Spleen (tissue), 11 donors: ENCODE data around the gene AKAP12. TPM values are rescaled to one million over a fixed set of nuclear protein-coding genes. Genes with fewer than 3 reads are reported as not detected.
"Not testable (repeated sequence)": the region's sequence is repeated elsewhere in the genome, so short reads cannot be mapped to it uniquely, and the experiment has no call there.

ENCODE experiments used
- DNase-seq: peaks from one replicate; pipeline ENCODE4 v3.0.0-alpha.2; 2020
- H3K27ac ChIP-seq, 8 donors: fragments of 200-600 bp; sonication (generic) in 7 of 8; 1 replicate in 4 of 8; 2 replicates in 4 of 8; pipeline versions ENCODE4 v1.5.0 to v1.8.0; 2016 to 2021; ENCODE audit warnings: inconsistent platforms in 4 of 8, mild to moderate bottlenecking in 4 of 8, moderate library complexity in 1 of 8
- H3K27me3 ChIP-seq, 7 donors: fragments of 200-600 bp; sonication (generic) in 6 of 7; replicated peaks in 1 of 7; 1 replicate in 4 of 7; 2 replicates in 3 of 7; pipeline versions ENCODE4 v1.5.0 to v1.8.0; 2016 to 2021; ENCODE audit warnings: inconsistent platforms in 3 of 7, mild to moderate bottlenecking in 1 of 7
- H3K36me3 ChIP-seq, 6 donors: fragments of 200-600 bp; sonication (generic) in 5 of 6; 1 replicate in 4 of 6; 2 replicates in 2 of 6; pipeline versions ENCODE4 v1.5.0 to v1.8.0; 2016 to 2021; ENCODE audit warnings: inconsistent platforms in 2 of 6
- H3K4me1 ChIP-seq, 6 donors: fragments of 200-600 bp; sonication (generic) in 5 of 6; 1 replicate in 3 of 6; 2 replicates in 3 of 6; pipeline versions ENCODE4 v1.5.0 to v1.8.0; 2016 to 2021; ENCODE audit warnings: inconsistent platforms in 3 of 6
- H3K4me3 ChIP-seq, 8 donors: fragments of 200-600 bp; sonication (generic) in 7 of 8; 1 replicate in 4 of 8; 2 replicates in 4 of 8; pipeline versions ENCODE4 v1.5.0 to v1.8.0; 2016 to 2021; ENCODE audit warnings: inconsistent platforms in 4 of 8, mild to moderate bottlenecking in 4 of 8, moderate library complexity in 2 of 8
- H3K9me3 ChIP-seq, 8 donors: fragments of 200-600 bp; sonication (generic) in 7 of 8; 1 replicate in 4 of 8; 2 replicates in 4 of 8; pipeline versions ENCODE4 v1.5.0 to v1.8.0; 2016 to 2021; ENCODE audit warnings: inconsistent platforms in 4 of 8
- POLR2A ChIP-seq, 3 donors: fragments of 450-650 bp; IDR thresholded peaks; one replicate each; pipeline ENCODE4 v1.5.1; 2017; ENCODE audit warnings: antibody characterized with exemption in 3 of 3, mild to moderate bottlenecking in 1 of 3
- POLR2AphosphoS5 ChIP-seq, 3 donors: sonication (generic); formaldehyde crosslinking; IDR thresholded peaks; one replicate each; pipeline ENCODE4 v1.5.1; 2017; ENCODE audit warnings: antibody characterized with exemption in 3 of 3
- WGBS, 5 donors: extraction: QIAGEN DNeasy Blood & Tissue Kit in 3 of 5; methylation state at CpG; one replicate each; pipeline versions ENCODE4 v1.1.5 to v1.1.7; 2013 to 2018; 5-methylcytosine and 5-hydroxymethylcytosine counted together
- intact Hi-C: fragments of 100-400 bp; cut with DNase I; formaldehyde crosslinking; loops from one replicate; pipeline ENCODE4 v1.15.0; 2023; ENCODE audit warnings: low total_unique reads
- polyA plus RNA-seq, 3 donors: library from polyadenylated mRNA; stranded (reverse); fragments of 200-250 nt; gene quantifications; one replicate each; pipeline ENCODE4 v1.2.1, GENCODE V29; 2013
- total RNA-seq, 7 donors: library from RNA; depleted of rRNA in 3 of 7; stranded (reverse); fragments of >200 nt in 3 of 7; fragmentation: NEBNext Ultra II Directional in 4 of 7; extraction: Animal tissue kit (Norgen Biotek cat#: 25700) in 4 of 7; gene quantifications; one replicate each; pipeline versions ENCODE4 v1.1.0 to v1.2.1, GENCODE V29; 2016 to 2021
- TF ChIP-seq, protein P1 (sequence below), 11 experiments: fragments of 200-600 bp in 7 of 11; fragments of 450-650 bp in 4 of 11; sonication (generic) in 4 of 11; IDR thresholded peaks in 8 of 11; conservative IDR thresholded peaks in 3 of 11; 1 replicate in 7 of 11; 2 replicates in 4 of 11; pipeline versions ENCODE4 v1.4.0 to v1.8.0; 2016 to 2021; ENCODE audit warnings: antibody characterized with exemption in 11 of 11, inconsistent platforms in 4 of 11, mild to moderate bottlenecking in 1 of 11
- donor health status: healthy with polysubstance abuse.
- donor health status: DM: no; HTN: no; CAD: no; lungs with moderate emphysema.
- donor health status: DM: no; HTN: no; CAD: no.
- donor health status: Bipolar disorder and iron deficiency.
- donor health status: healthy.
- donor health status: DM: no; HTN: no; CAD: no.
- donor health status: DM: yes; HTN: yes; CAD: no.

The AKAP12 gene
- total and polyA plus RNA-seq, 10 donors: 3.2 to 64.7 (median 44.1) TPM

DNA sequence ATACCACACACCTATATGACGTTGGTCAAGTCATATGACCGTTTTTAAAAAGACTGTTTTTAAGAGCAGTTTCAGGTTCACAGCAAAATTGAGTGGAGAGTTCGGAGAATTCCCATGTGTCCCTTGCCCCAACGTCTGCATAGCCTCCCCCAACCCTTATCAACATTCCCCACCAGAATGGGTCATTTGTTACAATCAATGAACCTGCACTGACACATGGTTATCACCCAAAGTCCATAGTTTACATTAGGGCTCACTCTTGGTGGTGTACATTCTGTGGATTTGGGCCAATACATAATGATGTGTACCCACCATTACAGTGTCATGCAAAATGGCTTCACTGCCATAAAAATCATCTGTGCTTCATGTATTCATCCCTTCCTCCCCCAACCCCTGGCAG is 99.6 kb downstream of the AKAP12 start:
- no peak overlapping the region for H3K4me3 ChIP-seq
- H3K27ac ChIP-seq: no peak overlapping the region
- peaks cover 0 to 6% (median 0%) of the 10 kb centered on the region in 6 donors for H3K4me1 ChIP-seq
- WGBS, 5 donors: 66 to 85% (median 78%) methylated on average over 4 of the region's 4 CpGs
- TF ChIP-seq POLR2A (IDR thresholded peaks at IDR 0.05) (no peak), POLR2AphosphoS5 (IDR thresholded peaks at IDR 0.05) (no peak)
- TF ChIP-seq, protein P1, sequence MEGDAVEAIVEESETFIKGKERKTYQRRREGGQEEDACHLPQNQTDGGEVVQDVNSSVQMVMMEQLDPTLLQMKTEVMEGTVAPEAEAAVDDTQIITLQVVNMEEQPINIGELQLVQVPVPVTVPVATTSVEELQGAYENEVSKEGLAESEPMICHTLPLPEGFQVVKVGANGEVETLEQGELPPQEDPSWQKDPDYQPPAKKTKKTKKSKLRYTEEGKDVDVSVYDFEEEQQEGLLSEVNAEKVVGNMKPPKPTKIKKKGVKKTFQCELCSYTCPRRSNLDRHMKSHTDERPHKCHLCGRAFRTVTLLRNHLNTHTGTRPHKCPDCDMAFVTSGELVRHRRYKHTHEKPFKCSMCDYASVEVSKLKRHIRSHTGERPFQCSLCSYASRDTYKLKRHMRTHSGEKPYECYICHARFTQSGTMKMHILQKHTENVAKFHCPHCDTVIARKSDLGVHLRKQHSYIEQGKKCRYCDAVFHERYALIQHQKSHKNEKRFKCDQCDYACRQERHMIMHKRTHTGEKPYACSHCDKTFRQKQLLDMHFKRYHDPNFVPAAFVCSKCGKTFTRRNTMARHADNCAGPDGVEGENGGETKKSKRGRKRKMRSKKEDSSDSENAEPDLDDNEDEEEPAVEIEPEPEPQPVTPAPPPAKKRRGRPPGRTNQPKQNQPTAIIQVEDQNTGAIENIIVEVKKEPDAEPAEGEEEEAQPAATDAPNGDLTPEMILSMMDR (IDR thresholded peaks at IDR 0.05 in 8 of 11, conservative IDR thresholded peaks at IDR 0.05 in 3 of 11): no peak
- DNase-seq: no peak
- intact Hi-C loops: no loop called here
- no peaks in the 10 kb centered on the region for H3K27me3 ChIP-seq
- peaks cover 0 to 3% (median 0%) of the 10 kb centered on the region in 8 donors for H3K9me3 ChIP-seq
- peaks cover 0 to 6% (median 0%) of the 10 kb centered on the region in 6 donors for H3K36me3 ChIP-seq

DNA sequence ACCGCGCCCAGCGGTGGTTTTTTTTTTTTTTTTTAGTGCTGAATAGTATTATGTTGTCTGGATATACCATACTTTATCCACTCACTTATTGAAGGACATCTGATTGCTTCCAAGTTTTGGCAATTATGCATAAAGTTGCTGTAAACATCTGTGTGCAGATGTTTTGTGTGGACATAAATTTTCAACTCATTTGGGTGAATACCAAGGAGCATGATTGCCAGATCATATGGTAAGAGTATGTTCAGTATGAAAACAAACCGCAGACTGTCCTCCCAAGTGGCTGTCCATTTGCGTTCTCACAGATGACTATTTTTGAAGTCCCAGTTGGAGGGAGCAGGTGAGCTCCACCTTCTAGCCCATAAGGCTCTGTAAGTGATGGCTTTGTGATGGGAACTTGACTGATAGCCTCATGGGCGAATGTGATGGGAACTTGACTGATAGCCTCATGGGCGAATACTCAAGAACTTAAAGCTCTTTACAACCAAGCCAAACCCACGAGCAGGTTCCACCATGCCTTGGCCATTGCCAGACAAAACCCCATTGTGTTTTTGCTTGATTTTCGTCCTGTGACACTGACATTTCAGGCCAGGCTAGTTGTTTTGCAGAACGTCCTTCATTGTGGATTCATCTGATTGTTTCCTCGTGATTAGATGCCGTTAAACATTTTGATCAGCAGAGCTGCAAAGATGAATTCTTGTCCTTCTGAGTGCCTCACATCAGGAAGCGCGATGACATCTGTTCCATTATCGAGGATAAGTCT is 100.6 kb downstream of the AKAP12 start:
- intact Hi-C loops: no loop called here
- no peaks in the 10 kb centered on the region for H3K4me1 ChIP-seq
- no peak overlapping the region for H3K4me3 ChIP-seq
- WGBS, 5 donors: 85 to 94% (median 92%) methylated on average over 15 of the region's 15 CpGs
- no peak for DNase-seq
- H3K27me3 ChIP-seq: no peaks in the 10 kb centered on the region
- no peak overlapping the region for H3K27ac ChIP-seq
- peaks cover 0 to 6% (median 0%) of the 10 kb centered on the region in 6 donors for H3K36me3 ChIP-seq
- TF ChIP-seq POLR2AphosphoS5 (IDR thresholded peaks at IDR 0.05) (no peak), POLR2A (IDR thresholded peaks at IDR 0.05) (no peak)
- TF ChIP-seq, protein P1 (IDR thresholded peaks at IDR 0.05 in 8 of 11, conservative IDR thresholded peaks at IDR 0.05 in 3 of 11): no peak
- H3K9me3 ChIP-seq: peaks cover 0 to 3% (median 0%) of the 10 kb centered on the region in 8 donors

DNA sequence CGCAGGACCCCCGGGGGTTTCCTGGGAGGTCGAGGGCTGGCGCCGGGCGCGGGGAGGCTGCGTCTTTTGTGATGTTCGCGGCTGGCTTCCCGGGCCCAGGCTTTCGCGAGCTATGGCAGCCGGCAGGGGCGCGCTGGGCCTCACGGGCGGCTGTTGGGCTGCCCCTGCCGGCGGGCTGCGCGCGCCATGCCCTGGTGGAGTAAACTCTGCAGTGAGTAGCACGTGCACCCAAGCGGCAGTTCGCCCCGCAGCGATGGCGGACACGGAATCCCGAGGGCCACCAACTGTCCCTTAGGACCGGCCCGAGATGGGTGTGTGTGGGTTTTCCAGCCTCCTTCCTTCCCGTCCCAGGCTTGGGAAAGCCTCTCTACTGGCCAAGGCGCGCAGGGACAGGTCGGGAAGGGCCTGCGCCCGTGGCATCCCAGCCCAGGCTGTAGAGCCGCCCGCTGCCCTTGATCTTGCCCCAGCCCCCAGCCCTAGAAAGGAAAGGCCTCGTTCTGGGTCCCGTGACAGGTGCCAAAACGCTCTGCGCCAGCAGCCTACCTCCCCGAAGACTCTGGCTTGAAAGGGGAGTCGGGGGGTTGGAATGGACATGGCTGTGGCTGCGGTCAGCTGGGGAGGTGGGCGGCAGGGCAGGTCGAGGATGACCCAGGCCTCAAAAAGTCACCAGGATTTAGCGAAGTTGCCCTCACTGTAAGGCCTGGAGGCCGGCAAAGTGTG is 101.9 kb downstream of the AKAP12 start:
- DNase-seq: no peak
- Histone ChIP-seq H3K27ac (no peak overlapping the region), H3K4me1 (peaks cover 0 to 6% (median 0%) of the 10 kb centered on the region in 6 donors), H3K9me3 (no peaks in the 10 kb centered on the region), H3K36me3 (peaks cover 0 to 6% (median 0%) of the 10 kb centered on the region in 6 donors), H3K27me3 (no peaks in the 10 kb centered on the region), H3K4me3 (no peak overlapping the region)
- intact Hi-C loops: no loop called here
- TF ChIP-seq POLR2AphosphoS5 (IDR thresholded peaks at IDR 0.05): no peak
- no peak for TF ChIP-seq POLR2A (IDR thresholded peaks at IDR 0.05)
- TF ChIP-seq, protein P1 (IDR thresholded peaks at IDR 0.05 in 8 of 11, conservative IDR thresholded peaks at IDR 0.05 in 3 of 11): no peak
- WGBS, 5 donors: 95 to 97% (median 95%) methylated on average over 34 to 52 of the region's 52 CpGs

DNA sequence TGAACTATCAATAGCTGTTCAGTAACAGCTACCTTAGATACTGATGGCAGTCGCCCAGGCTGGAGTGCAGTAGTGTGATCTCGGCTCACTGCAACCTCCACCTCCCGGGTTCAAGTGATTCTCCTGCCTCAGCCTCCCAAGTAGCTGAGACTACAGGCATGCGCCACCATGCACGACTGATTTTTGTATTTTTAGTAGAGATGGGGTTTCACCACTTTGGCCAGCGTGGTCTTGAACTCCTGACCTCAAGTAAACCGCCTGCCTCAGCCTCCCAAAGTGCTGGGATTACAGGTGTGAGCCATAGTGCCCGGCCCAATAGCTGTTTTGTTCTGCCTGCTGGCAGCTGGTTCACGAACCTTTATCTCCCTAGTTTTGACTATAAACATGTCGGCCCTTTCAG is 103.0 kb downstream of the AKAP12 start:
- WGBS, 5 donors: 92 to 97% (median 95%) methylated on average over 10 of the region's 10 CpGs
- intact Hi-C loops: not testable (repeated sequence)

More for the DNA sequence above, 103.0 kb downstream of the AKAP12 start:
- H3K36me3 ChIP-seq, H3K4me1 ChIP-seq, DNase-seq, H3K27ac ChIP-seq, H3K27me3 ChIP-seq, H3K9me3 ChIP-seq, H3K4me3 ChIP-seq: not testable (repeated sequence)
